ENCODE data around the gene CAMTA1.

The CAMTA1 gene

GRCh38 chr1:7809742-7810141, 1024.5 kb downstream of the CAMTA1 start:
- in situ Hi-C loops (cut with MboI; ENCODE audit: low sequenced_read_pairs, unreplicated experiment), result no loop called here
- no peak for TF ChIP-seq CTCF (IDR thresholded peaks at IDR 0.05; ENCODE audit: borderline replicate concordance, control extremely low read depth, extremely low read depth, insufficient read depth, missing control alignments)
- DNase-seq (ENCODE audit: low spot score), result no peak

- DNase-seq (ENCODE audit: low spot score), result no peak
- TF ChIP-seq CTCF (IDR thresholded peaks at IDR 0.05; ENCODE audit: borderline replicate concordance, control extremely low read depth, extremely low read depth, insufficient read depth, missing control alignments), result no peak
- in situ Hi-C loops (cut with MboI; ENCODE audit: low sequenced_read_pairs, unreplicated experiment), result no loop called here
Measured at GRCh38 chr1:7810395-7810794, 1025.1 kb downstream of the CAMTA1 start.

GRCh38 chr1:7811476-7811875, 1026.2 kb downstream of the CAMTA1 start:
- no peak for TF ChIP-seq CTCF (IDR thresholded peaks at IDR 0.05; ENCODE audit: borderline replicate concordance, control extremely low read depth, extremely low read depth, insufficient read depth, missing control alignments)
- in situ Hi-C loops (cut with MboI; ENCODE audit: low sequenced_read_pairs, unreplicated experiment), result no loop called here

GRCh38 chr1:7813677-7814373, 1028.6 kb downstream of the CAMTA1 start:
- no peak for DNase-seq (ENCODE audit: low spot score)
- in situ Hi-C loops (cut with MboI; ENCODE audit: low sequenced_read_pairs, unreplicated experiment), result no loop called here
- TF ChIP-seq CTCF (IDR thresholded peaks at IDR 0.05; ENCODE audit: borderline replicate concordance, control extremely low read depth, extremely low read depth, insufficient read depth, missing control alignments), result no peak

More at GRCh38 chr1:7811476-7811875, 1026.2 kb downstream of the CAMTA1 start:
- DNase-seq (ENCODE audit: low spot score), result no peak
